Ishikawa (cell line): ENCODE data around the gene HAND1.

Source experiments
- CEBPB ChIP-seq: IDR thresholded peaks from 2 replicates; pipeline ENCODE4 v1.6.1; 2012
- CREB1 ChIP-seq: IDR thresholded peaks from 2 replicates; pipeline ENCODE4 v1.6.1; 2012; ENCODE audit warnings: low read depth
- EGR1 ChIP-seq: IDR thresholded peaks from 2 replicates; pipeline ENCODE4 v1.6.1; 2012
- EP300 ChIP-seq: IDR thresholded peaks from 2 replicates; pipeline ENCODE4 v1.6.1; 2012; ENCODE audit warnings: borderline replicate concordance
- FOXM1 ChIP-seq: IDR thresholded peaks from 2 replicates; pipeline ENCODE4 v1.6.1; 2012; ENCODE audit warnings: low read depth, borderline replicate concordance
- NFIC ChIP-seq: IDR thresholded peaks from 2 replicates; pipeline ENCODE4 v1.6.1; 2012
- RAD21 ChIP-seq: IDR thresholded peaks from 2 replicates; pipeline ENCODE4 v1.6.1; 2012; ENCODE audit warnings: low read depth
- REST ChIP-seq: IDR thresholded peaks from 2 replicates; pipeline ENCODE4 v1.6.1; 2012; ENCODE audit warnings: low read depth, mild to moderate bottlenecking
- TAF1 ChIP-seq: IDR thresholded peaks from 2 replicates; pipeline ENCODE4 v1.6.1; 2012; ENCODE audit warnings: low read depth, mild to moderate bottlenecking
- TCF12 ChIP-seq: IDR thresholded peaks from 2 replicates; pipeline ENCODE4 v1.6.1; 2012; ENCODE audit warnings: low read depth
- TEAD4 ChIP-seq: IDR thresholded peaks from 2 replicates; pipeline ENCODE4 v1.6.1; 2012
- YY1 ChIP-seq: IDR thresholded peaks from 2 replicates; pipeline ENCODE4 v1.6.1; 2012; ENCODE audit warnings: low read depth
- ZBTB7A ChIP-seq: IDR thresholded peaks from 2 replicates; pipeline ENCODE4 v1.6.1; 2012; ENCODE audit warnings: low read depth
- TF ChIP-seq, protein P1 (sequence below): IDR thresholded peaks from 2 replicates; pipeline ENCODE4 v1.6.1; 2012
- TF ChIP-seq, protein P2 (sequence below): IDR thresholded peaks from 2 replicates; pipeline ENCODE4 v1.6.1; 2012

HAND1 gene

GRCh38 chr5:154501566-154501965 lies 23.5 kb upstream of the HAND1 start:
- TF ChIP-seq, protein P1, sequence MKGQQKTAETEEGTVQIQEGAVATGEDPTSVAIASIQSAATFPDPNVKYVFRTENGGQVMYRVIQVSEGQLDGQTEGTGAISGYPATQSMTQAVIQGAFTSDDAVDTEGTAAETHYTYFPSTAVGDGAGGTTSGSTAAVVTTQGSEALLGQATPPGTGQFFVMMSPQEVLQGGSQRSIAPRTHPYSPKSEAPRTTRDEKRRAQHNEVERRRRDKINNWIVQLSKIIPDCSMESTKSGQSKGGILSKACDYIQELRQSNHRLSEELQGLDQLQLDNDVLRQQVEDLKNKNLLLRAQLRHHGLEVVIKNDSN, result no peak
- TF ChIP-seq TCF12 (no peak), ZBTB7A (no peak), TEAD4 (no peak), CEBPB (no peak), CREB1 (no peak)

- TF ChIP-seq REST, result no peak
- TF ChIP-seq YY1, result no peak
- no peak for TF ChIP-seq ZBTB7A
- no peak for TF ChIP-seq CREB1
- TF ChIP-seq FOXM1, result no peak
- TF ChIP-seq RAD21, result no peak
- no peak for TF ChIP-seq EGR1
- TF ChIP-seq TCF12, result no peak
- no peak for TF ChIP-seq NFIC
- TF ChIP-seq, protein P1, result no peak
Measured at GRCh38 chr5:154498994-154499393, 21.0 kb upstream of the HAND1 start.

DNA sequence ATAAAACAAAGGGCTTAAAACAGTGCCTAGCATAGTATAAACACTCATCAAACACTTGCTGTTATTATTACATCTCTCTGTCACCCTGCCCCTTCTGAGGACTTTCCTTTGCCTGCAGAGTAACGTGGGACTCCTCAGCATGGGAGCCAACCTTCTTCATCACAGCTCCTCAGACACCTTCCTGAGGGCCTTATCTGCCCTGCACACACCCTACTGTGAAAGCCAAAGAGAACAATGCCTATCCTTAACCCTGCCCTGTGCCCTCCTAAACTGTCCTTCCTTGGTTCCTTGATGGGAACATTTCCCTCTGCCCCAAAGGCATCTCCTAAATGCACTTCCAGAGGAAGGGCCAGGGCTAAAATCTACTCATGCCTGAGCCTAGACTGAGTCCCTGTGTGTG lies 20.6 kb upstream of the HAND1 start:
- TF ChIP-seq CREB1 (no peak), NFIC (no peak), CEBPB (no peak), TAF1 (no peak), EP300 (no peak), EGR1 (no peak), REST (no peak), FOXM1 (no peak), RAD21 (no peak), TCF12 (no peak), ZBTB7A (no peak), TEAD4 (no peak), YY1 (no peak)
- TF ChIP-seq, protein P1, result no peak
- TF ChIP-seq, protein P2, sequence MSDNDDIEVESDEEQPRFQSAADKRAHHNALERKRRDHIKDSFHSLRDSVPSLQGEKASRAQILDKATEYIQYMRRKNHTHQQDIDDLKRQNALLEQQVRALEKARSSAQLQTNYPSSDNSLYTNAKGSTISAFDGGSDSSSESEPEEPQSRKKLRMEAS, result no peak

DNA sequence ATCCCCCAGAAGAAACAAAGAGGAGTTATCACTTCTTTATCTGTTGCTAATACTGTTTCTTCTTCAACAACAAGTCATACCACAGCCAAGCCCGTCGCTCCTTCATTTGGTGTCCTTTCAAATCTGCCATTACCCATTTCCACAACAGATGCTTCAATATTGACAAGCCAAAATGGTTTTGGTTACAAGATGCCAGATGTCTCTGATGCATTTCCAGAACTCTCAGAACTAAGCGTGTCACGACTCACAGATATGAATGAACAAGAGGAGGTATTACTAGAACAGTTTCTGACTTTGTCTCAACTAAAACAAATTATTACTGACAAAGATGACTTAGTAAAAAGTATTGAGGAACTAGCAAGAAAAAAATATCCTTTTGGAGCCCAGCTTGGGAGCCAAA lies 16.0 kb upstream of the HAND1 start:
- TF ChIP-seq RAD21 (no peak), TAF1 (no peak), EGR1 (no peak), NFIC (no peak), CREB1 (no peak), ZBTB7A (no peak)
- TF ChIP-seq, protein P1, result no peak

DNA sequence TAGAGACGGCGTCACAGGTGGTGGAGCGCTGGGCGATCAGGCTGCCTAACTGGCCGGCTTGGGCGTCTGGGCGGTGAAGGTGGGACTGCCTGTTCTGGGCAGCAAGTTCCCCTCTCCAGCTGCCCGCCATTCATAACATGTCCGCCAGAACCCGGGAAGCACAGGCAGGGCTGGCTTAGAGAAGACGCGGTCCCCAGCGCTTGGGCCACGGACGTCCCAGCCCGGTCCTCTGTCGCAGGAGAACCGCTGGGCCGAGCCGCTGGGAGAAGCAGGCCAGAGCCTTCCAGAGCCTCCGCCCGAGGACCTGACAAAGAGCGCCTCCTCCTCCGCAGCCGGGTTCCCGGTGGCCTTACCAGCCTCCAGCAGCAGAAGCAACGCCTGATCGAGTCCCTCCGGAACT lies 15.2 kb upstream of the HAND1 start:
- TF ChIP-seq REST (no peak), ZBTB7A (no peak), NFIC (no peak), TEAD4 (no peak), RAD21 (no peak), TCF12 (no peak), TAF1 (no peak), FOXM1 (no peak), CEBPB (no peak), EP300 (no peak), CREB1 (no peak), EGR1 (no peak), YY1 (no peak)
- TF ChIP-seq, protein P2, result no peak
- TF ChIP-seq, protein P1, result no peak
